ENCODE data around the gene DDIT4L. TPM values are rescaled to one million over a fixed set of nuclear protein-coding genes. Genes with fewer than 3 reads are reported as not detected.

DDIT4L gene
- total and polyA plus RNA-seq, 10 of the 15 experiments (the other 5 are each of a cell fraction or from before 2014, with no cell fraction given): 0.02 to 0.08 TPM; not detected in 8

GRCh38 chr4:100162027-100162685, 28.1 kb downstream of the DDIT4L start (continued):
- TF ChIP-seq SPI1 (IDR thresholded peaks at IDR 0.05; ENCODE audit: borderline replicate concordance, insufficient read depth, low read depth, low read length): peak; percentile 57; the same call in 1 of the 2 replicates

DNA sequence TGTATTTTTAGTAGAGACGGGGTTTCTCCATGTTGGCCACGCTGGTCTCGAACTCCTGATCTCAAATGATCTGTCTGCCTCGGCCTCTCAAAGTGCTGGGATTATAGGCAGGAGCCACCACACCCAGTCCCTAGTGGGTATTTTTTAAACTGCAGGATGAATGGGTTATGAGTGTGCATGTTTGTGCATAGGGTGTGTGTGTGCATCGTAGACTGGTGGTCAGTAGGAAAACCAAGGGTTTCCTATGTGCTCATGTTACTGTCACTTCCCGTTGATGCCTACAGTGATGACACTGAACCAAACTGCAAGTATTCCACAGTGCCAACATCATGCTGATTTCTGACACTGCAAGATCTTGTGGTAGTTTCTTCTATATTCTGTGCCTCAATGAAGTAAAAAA, 41.1 kb downstream of the DDIT4L start:
- no TSS peak for BruUV-seq (replicated peaks)
- no peak for FAIRE-seq
- TF ChIP-seq KDM1A (IDR thresholded peaks at IDR 0.05; ENCODE audit: borderline replicate concordance): no peak
- no peak for TF ChIP-seq CBX3 (IDR thresholded peaks at IDR 0.05; ENCODE audit: borderline replicate concordance, low read depth)
- no peak for TF ChIP-seq ZZZ3 (IDR thresholded peaks at IDR 0.05; ENCODE audit: control insufficient read depth, insufficient read length, low read depth)
- TF ChIP-seq SPI1 (IDR thresholded peaks at IDR 0.05; ENCODE audit: borderline replicate concordance, insufficient read depth, low read depth, low read length): no peak
- TF ChIP-seq, protein P1, sequence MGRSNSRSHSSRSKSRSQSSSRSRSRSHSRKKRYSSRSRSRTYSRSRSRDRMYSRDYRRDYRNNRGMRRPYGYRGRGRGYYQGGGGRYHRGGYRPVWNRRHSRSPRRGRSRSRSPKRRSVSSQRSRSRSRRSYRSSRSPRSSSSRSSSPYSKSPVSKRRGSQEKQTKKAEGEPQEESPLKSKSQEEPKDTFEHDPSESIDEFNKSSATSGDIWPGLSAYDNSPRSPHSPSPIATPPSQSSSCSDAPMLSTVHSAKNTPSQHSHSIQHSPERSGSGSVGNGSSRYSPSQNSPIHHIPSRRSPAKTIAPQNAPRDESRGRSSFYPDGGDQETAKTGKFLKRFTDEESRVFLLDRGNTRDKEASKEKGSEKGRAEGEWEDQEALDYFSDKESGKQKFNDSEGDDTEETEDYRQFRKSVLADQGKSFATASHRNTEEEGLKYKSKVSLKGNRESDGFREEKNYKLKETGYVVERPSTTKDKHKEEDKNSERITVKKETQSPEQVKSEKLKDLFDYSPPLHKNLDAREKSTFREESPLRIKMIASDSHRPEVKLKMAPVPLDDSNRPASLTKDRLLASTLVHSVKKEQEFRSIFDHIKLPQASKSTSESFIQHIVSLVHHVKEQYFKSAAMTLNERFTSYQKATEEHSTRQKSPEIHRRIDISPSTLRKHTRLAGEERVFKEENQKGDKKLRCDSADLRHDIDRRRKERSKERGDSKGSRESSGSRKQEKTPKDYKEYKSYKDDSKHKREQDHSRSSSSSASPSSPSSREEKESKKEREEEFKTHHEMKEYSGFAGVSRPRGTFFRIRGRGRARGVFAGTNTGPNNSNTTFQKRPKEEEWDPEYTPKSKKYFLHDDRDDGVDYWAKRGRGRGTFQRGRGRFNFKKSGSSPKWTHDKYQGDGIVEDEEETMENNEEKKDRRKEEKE (IDR thresholded peaks at IDR 0.05): no peak
- no peak for TF ChIP-seq EZH2 (IDR thresholded peaks at IDR 0.05; ENCODE audit: borderline replicate concordance, control insufficient read depth, low read depth, low read length)
- TF ChIP-seq NR2F1 (conservative IDR thresholded peaks at IDR 0.05): no peak
- TF ChIP-seq, protein P2, sequence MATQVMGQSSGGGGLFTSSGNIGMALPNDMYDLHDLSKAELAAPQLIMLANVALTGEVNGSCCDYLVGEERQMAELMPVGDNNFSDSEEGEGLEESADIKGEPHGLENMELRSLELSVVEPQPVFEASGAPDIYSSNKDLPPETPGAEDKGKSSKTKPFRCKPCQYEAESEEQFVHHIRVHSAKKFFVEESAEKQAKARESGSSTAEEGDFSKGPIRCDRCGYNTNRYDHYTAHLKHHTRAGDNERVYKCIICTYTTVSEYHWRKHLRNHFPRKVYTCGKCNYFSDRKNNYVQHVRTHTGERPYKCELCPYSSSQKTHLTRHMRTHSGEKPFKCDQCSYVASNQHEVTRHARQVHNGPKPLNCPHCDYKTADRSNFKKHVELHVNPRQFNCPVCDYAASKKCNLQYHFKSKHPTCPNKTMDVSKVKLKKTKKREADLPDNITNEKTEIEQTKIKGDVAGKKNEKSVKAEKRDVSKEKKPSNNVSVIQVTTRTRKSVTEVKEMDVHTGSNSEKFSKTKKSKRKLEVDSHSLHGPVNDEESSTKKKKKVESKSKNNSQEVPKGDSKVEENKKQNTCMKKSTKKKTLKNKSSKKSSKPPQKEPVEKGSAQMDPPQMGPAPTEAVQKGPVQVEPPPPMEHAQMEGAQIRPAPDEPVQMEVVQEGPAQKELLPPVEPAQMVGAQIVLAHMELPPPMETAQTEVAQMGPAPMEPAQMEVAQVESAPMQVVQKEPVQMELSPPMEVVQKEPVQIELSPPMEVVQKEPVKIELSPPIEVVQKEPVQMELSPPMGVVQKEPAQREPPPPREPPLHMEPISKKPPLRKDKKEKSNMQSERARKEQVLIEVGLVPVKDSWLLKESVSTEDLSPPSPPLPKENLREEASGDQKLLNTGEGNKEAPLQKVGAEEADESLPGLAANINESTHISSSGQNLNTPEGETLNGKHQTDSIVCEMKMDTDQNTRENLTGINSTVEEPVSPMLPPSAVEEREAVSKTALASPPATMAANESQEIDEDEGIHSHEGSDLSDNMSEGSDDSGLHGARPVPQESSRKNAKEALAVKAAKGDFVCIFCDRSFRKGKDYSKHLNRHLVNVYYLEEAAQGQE (IDR thresholded peaks at IDR 0.05; ENCODE audit: low read depth, low read length): no peak
- no peak for TF ChIP-seq SUPT20H (IDR thresholded peaks at IDR 0.05; ENCODE audit: borderline replicate concordance, control insufficient read depth, low read depth, low read length)
- no peak for TF ChIP-seq ZNF207 (IDR thresholded peaks at IDR 0.05; ENCODE audit: borderline replicate concordance)
- no peak for TF ChIP-seq ZBTB4 (CRISPR knock-in tag; IDR thresholded peaks at IDR 0.05)
- no peak for TF ChIP-seq HDGF (IDR thresholded peaks at IDR 0.05)

More for the DNA sequence above, 41.1 kb downstream of the DDIT4L start:
- DNase-seq (ENCODE audit: low read depth, low spot score) (no peak), ATAC-seq (no peak)
- no peaks in the 10 kb centered on the region for H3K79me2 ChIP-seq (ENCODE audit: control insufficient read depth, insufficient read depth, low read length)
- no peak overlapping the region for H3K4me2 ChIP-seq (ENCODE audit: control insufficient read depth, insufficient read depth)
- WGBS (ENCODE audit: insufficient coverage, insufficient replicate concordance, low lambda C conversion rate, missing lambda C conversion rate): 46% methylated on average over 6 of the region's 6 CpGs
- intact Hi-C loops (cut with micrococcal nuclease; ENCODE audit: unreplicated experiment): no loop called here
- H3K9me3 ChIP-seq (replicated peaks; ENCODE audit: control insufficient read depth, insufficient read depth, low read length): no peaks in the 10 kb centered on the region
- no peaks in the 10 kb centered on the region for H3K4me1 ChIP-seq (ENCODE audit: control insufficient read depth, insufficient read depth, low read length)
- in situ Hi-C loops (cut with MboI): no loop called here
- ChIA-PET POLR2A (no interaction called here), RAD21 (ENCODE audit: unreplicated experiment) (no interaction called here), SMC1A (ENCODE audit: uncharacterized antibody, unreplicated experiment) (no interaction called here), CTCF (no interaction called here)
- no peaks in the 10 kb centered on the region for H3K36me3 ChIP-seq (ENCODE audit: control insufficient read depth in 2 of 2, insufficient read depth in 2 of 2, low read length in 1 of 2)
- no peak overlapping the region for H2AFZ ChIP-seq (ENCODE audit: control insufficient read depth, low read depth, low read length)
- H4K20me1 ChIP-seq (ENCODE audit: control insufficient read depth, insufficient read depth): no peaks in the 10 kb centered on the region
- H3K27ac ChIP-seq (ENCODE audit: control insufficient read depth, insufficient read depth): no peak overlapping the region
- no peak overlapping the region for H3K4me3 ChIP-seq
- no peak overlapping the region for H3K9ac ChIP-seq (ENCODE audit: control insufficient read depth, insufficient read depth, low read length)
- H3K27me3 ChIP-seq (replicated peaks in 1 of 2; ENCODE audit: control insufficient read depth in 2 of 2, insufficient read depth in 2 of 2, low read length in 1 of 2): no peaks in the 10 kb centered on the region
